Tibial artery (tissue), 4 donors: Measurements from ENCODE around the gene BRMS1.

Experiments
- DNase-seq, 2 donors: peaks; one replicate each; pipeline ENCODE4 v3.0.0-alpha.2; 2019
- H3K27ac ChIP-seq, 2 donors: fragments of 200-600 bp; sonication (generic) in 1 of 2; 1 replicate in 1 of 2; 2 replicates in 1 of 2; pipeline ENCODE4 v1.5.1; 2018 to 2019; ENCODE audit warnings: mild to moderate bottlenecking in 1 of 2
- H3K27me3 ChIP-seq, 2 donors: fragments of 200-600 bp; sonication (generic) in 1 of 2; one replicate each; pipeline versions ENCODE4 v1.5.1 to v1.6.0; 2016 to 2019
- H3K36me3 ChIP-seq, 3 donors: fragments of 200-600 bp; sonication (generic) in 2 of 3; one replicate each; pipeline ENCODE4 v1.5.1; 2016 to 2019; ENCODE audit warnings: mild to moderate bottlenecking in 2 of 3
- H3K4me1 ChIP-seq, 4 donors: fragments of 200-600 bp; sonication (generic) in 2 of 4; 1 replicate in 3 of 4; 2 replicates in 1 of 4; pipeline ENCODE4 v1.5.1; 2016 to 2019
- H3K4me3 ChIP-seq, 2 donors: fragments of 200-600 bp; sonication (generic) in 1 of 2; 1 replicate in 1 of 2; 2 replicates in 1 of 2; pipeline ENCODE4 v1.5.1; 2018 to 2019; ENCODE audit warnings: mild to moderate bottlenecking in 2 of 2
- H3K9me3 ChIP-seq, 3 donors: fragments of 200-600 bp; sonication (generic) in 1 of 3; one replicate each; pipeline ENCODE4 v1.5.1; 2016 to 2019
- CTCF ChIP-seq, 2 experiments: fragments of 200-600 bp in 1 of 2; fragments of 450-650 bp in 1 of 2; IDR thresholded peaks; one replicate each; pipeline ENCODE4 v1.5.1; 2017 to 2019; ENCODE audit warnings: antibody characterized with exemption in 2 of 2, mild to moderate bottlenecking in 1 of 2, moderate library complexity in 1 of 2
- intact Hi-C: fragments of 100-400 bp; cut with DNase I; formaldehyde crosslinking; loops from one replicate; pipeline ENCODE4 v1.15.0; 2023; ENCODE audit warnings: low total_unique reads

Gene BRMS1

GRCh38 chr11:66349084-66349386 is 4.1 kb upstream of the BRMS1 start:
- Histone ChIP-seq H3K4me1 (peaks cover 12 to 30% (median 24%) of the 10 kb centered on the region in 4 donors), H3K4me3 (no peak overlapping the region), H3K27me3 (no peaks in the 10 kb centered on the region), H3K9me3 (no peaks in the 10 kb centered on the region), H3K36me3 (no peaks in the 10 kb centered on the region), H3K27ac (no peak overlapping the region)
- intact Hi-C loops, result loop anchor here (5.0 kb wide), 1 partner anchor 37 kb away; no protein-coding TSS in a partner anchor
- no peak for DNase-seq
- no peak for TF ChIP-seq CTCF (IDR thresholded peaks at IDR 0.05)

- Histone ChIP-seq H3K4me3 (peak within 1 kb of the TSS; percentile 89 to 95), H3K36me3 (peaks cover 0 to 2% (median 0%) of the 10 kb centered on the region in 3 donors), H3K27me3 (no peaks in the 10 kb centered on the region), H3K27ac (peak within 1 kb of the TSS; percentile 87 to 98), H3K4me1 (peaks cover 12 to 40% (median 33%) of the 10 kb centered on the region in 4 donors), H3K9me3 (no peaks in the 10 kb centered on the region)
- TF ChIP-seq CTCF (IDR thresholded peaks at IDR 0.05), result no peak
- DNase-seq, result peak; percentile 85 to 92
- intact Hi-C loops, result loop anchor here (5.0 kb wide), 1 partner anchor 35 kb away; no protein-coding TSS in a partner anchor
These were observed 2.7 kb upstream of the BRMS1 start, which contains the start of gene B4GAT1 for GRCh38 chr11:66347425-66348276. Gene B4GAT1, minus strand, starts transcription at chr11:66347629. Its CDS starts 84 bp downstream, at chr11:66347545.

- H3K4me1 ChIP-seq, result peaks cover 12 to 40% (median 33%) of the 10 kb centered on the region in 4 donors
- no peak for DNase-seq
- intact Hi-C loops, result loop anchor here (5.0 kb wide), 1 partner anchor 34 kb away; no protein-coding TSS in a partner anchor
- H3K9me3 ChIP-seq, result no peaks in the 10 kb centered on the region
- no peak for TF ChIP-seq CTCF (IDR thresholded peaks at IDR 0.05)
- H3K27me3 ChIP-seq, result no peaks in the 10 kb centered on the region
- H3K4me3 ChIP-seq, result peak overlapping the region; percentile 89 to 95
- peaks cover 0 to 11% (median 2%) of the 10 kb centered on the region in 3 donors for H3K36me3 ChIP-seq
- peak overlapping the region; percentile 87 to 98 for H3K27ac ChIP-seq
These were observed 1.8 kb upstream of the BRMS1 start for GRCh38 chr11:66346476-66347424.

GRCh38 chr11:66345316-66345649 is 379 bp upstream of the BRMS1 start:
- peak overlapping the region; percentile 92 to 95 for H3K4me3 ChIP-seq
- H3K36me3 ChIP-seq, result peaks cover 14 to 25% (median 17%) of the 10 kb centered on the region in 3 donors
- intact Hi-C loops, result loop anchor here (5.0 kb wide), 1 partner anchor 33 kb away; no protein-coding TSS in a partner anchor
- H3K4me1 ChIP-seq, result peaks cover 12 to 40% (median 33%) of the 10 kb centered on the region in 4 donors
- no peaks in the 10 kb centered on the region for H3K9me3 ChIP-seq
- H3K27me3 ChIP-seq, result no peaks in the 10 kb centered on the region
- no peak for TF ChIP-seq CTCF (IDR thresholded peaks at IDR 0.05)
- peak overlapping the region; percentile 87 to 98 for H3K27ac ChIP-seq
- DNase-seq, result no peak

GRCh38 chr11:66343176-66343575 is 1.7 kb downstream of the BRMS1 start:
- H3K36me3 ChIP-seq, result peaks cover 22 to 46% (median 36%) of the 10 kb centered on the region in 3 donors
- no peaks in the 10 kb centered on the region for H3K27me3 ChIP-seq
- intact Hi-C loops, result no loop called here
- H3K9me3 ChIP-seq, result no peaks in the 10 kb centered on the region
- H3K4me3 ChIP-seq, result no peak overlapping the region
- DNase-seq, result no peak
- TF ChIP-seq CTCF (IDR thresholded peaks at IDR 0.05), result no peak
- H3K4me1 ChIP-seq, result peaks cover 12 to 39% (median 33%) of the 10 kb centered on the region in 4 donors
- no peak overlapping the region for H3K27ac ChIP-seq
